ENCODE data around the gene ACTA2. TPM values are rescaled to one million over a fixed set of nuclear protein-coding genes. Genes with fewer than 3 reads are reported as not detected.

ACTA2 gene
- total RNA-seq, 4 donors from 2014 or later, result 146 to 162 (median 152) TPM

DNA sequence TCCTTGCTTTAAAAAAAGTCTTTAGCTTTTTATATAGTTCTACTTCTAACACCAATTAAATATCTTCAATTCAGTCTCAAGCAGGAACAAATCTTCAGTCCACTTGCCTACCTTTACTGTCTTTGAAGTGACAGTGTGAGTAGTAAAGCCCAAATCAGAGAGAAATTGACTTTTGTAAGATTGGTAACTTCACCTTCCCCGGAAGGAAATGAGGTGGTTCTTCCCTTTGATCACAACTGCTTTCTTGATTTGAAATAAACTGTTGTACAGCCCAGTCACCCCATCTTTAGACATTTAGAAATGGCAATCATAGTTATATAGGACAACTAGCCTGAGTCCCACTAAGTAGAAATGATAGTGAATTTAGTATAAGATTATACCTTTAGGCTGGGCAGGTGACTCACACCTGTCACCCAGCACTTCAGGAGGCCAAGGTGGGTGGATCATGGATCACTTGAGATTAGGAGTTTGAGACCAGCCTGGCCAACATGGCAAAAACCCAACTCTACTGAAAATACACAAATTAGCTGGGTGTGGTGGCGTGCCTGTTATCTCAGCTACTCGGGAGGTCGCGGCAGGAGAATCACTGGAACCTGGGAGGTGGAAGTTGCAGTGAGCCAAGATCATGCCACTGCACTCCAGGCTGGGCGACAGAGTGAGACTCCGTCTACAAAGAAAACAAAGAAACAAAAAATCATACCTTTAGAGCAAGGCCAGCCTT lies 42.7 kb upstream of the ACTA2 start:
- H3K36me3 ChIP-seq, result no peaks in the 10 kb centered on the region
- TF ChIP-seq POLR2AphosphoS5 (IDR thresholded peaks at IDR 0.05) (no peak), EP300 (IDR thresholded peaks at IDR 0.05) (no peak), POLR2A (IDR thresholded peaks at IDR 0.05) (no peak)
- TF ChIP-seq, protein P1, sequence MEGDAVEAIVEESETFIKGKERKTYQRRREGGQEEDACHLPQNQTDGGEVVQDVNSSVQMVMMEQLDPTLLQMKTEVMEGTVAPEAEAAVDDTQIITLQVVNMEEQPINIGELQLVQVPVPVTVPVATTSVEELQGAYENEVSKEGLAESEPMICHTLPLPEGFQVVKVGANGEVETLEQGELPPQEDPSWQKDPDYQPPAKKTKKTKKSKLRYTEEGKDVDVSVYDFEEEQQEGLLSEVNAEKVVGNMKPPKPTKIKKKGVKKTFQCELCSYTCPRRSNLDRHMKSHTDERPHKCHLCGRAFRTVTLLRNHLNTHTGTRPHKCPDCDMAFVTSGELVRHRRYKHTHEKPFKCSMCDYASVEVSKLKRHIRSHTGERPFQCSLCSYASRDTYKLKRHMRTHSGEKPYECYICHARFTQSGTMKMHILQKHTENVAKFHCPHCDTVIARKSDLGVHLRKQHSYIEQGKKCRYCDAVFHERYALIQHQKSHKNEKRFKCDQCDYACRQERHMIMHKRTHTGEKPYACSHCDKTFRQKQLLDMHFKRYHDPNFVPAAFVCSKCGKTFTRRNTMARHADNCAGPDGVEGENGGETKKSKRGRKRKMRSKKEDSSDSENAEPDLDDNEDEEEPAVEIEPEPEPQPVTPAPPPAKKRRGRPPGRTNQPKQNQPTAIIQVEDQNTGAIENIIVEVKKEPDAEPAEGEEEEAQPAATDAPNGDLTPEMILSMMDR (IDR thresholded peaks at IDR 0.05), result no peak
- peak overlapping the region; percentile 17 for H3K4me3 ChIP-seq
- no peaks in the 10 kb centered on the region for H3K9me3 ChIP-seq
- no peaks in the 10 kb centered on the region for H3K27me3 ChIP-seq
- 63% methylated on average over 7 of the region's 7 CpGs for WGBS
- H3K27ac ChIP-seq, result peak overlapping the region; percentile 75
- peaks cover 56% of the 10 kb centered on the region for H3K4me1 ChIP-seq
- no peak for DNase-seq (ENCODE audit: low spot score in 2 of 2)

DNA sequence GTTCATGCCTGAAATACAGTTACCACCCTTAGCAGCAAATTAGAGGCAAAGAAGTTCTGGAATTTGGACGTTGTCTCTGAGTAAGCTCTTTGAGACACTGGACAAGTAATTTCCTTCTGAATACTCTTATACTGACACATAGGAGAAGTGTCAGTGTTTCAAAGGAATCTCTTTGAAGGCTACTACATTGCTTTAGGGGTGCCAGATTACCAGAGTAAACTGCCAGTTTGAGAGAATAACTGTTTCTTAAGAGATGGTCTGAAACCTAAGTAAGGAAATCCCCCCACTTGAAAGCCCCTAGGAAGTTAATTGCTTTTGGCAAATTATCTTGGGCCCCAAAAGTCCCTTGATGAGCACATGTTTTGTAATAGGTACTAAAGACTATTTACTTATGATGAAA lies 41.4 kb upstream of the ACTA2 start:
- no peaks in the 10 kb centered on the region for H3K9me3 ChIP-seq
- no peak for TF ChIP-seq EP300 (IDR thresholded peaks at IDR 0.05)
- peak in 1 of 2 donors; percentile 29 for TF ChIP-seq POLR2A (IDR thresholded peaks at IDR 0.05)
- TF ChIP-seq, protein P1 (IDR thresholded peaks at IDR 0.05), result no peak
- H3K4me1 ChIP-seq, result peaks cover 59% of the 10 kb centered on the region
- H3K4me3 ChIP-seq, result peak overlapping the region; percentile 88
- WGBS, result 21% methylated on average over 1 of the region's 1 CpG
- no peak for DNase-seq (ENCODE audit: low spot score in 2 of 2)
- peak overlapping the region; percentile 63 for H3K27ac ChIP-seq
- no peaks in the 10 kb centered on the region for H3K36me3 ChIP-seq
- no peaks in the 10 kb centered on the region for H3K27me3 ChIP-seq

DNA sequence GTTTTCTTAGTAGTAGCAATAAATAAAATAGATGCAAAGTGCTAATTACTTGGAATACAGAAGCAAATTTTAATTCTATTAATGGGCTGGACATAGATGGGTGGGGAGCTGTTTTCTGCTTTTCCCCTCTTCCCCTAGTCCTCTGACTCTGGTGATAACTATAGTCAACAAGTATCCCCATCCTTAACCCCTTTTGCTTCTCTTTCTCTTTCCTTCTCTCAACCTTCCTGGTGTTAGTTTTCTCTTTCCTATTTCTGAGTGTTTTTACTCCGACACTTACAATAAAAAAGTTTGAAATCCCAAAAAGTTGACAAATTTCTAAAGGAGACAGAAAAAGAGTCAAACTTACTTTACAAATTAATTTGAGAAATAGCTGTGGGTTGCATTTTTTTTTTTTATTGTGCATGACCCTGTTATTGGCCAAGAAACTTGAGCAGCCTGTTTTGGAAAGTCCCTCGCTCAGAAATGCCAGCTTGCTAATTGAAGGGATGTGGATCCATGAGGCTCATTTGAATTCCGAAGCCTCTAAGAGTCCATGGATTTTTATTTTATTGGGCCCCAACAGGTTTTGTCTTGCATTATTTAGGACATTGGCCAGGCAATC lies 40.5 kb upstream of the ACTA2 start:
- H3K4me1 ChIP-seq, result peaks cover 60% of the 10 kb centered on the region
- no peak for TF ChIP-seq POLR2AphosphoS5 (IDR thresholded peaks at IDR 0.05)
- TF ChIP-seq, protein P1 (IDR thresholded peaks at IDR 0.05), result no peak
- no peak for TF ChIP-seq EP300 (IDR thresholded peaks at IDR 0.05)
- TF ChIP-seq POLR2A (IDR thresholded peaks at IDR 0.05), result no peak
- H3K36me3 ChIP-seq, result no peaks in the 10 kb centered on the region
- no peaks in the 10 kb centered on the region for H3K27me3 ChIP-seq
- peak overlapping the region; percentile 63 for H3K27ac ChIP-seq
- H3K9me3 ChIP-seq, result no peaks in the 10 kb centered on the region
- DNase-seq (ENCODE audit: low spot score in 2 of 2), result no peak
- 34% methylated on average over 3 of the region's 3 CpGs for WGBS
- H3K4me3 ChIP-seq, result peak overlapping the region; percentile 88

DNA sequence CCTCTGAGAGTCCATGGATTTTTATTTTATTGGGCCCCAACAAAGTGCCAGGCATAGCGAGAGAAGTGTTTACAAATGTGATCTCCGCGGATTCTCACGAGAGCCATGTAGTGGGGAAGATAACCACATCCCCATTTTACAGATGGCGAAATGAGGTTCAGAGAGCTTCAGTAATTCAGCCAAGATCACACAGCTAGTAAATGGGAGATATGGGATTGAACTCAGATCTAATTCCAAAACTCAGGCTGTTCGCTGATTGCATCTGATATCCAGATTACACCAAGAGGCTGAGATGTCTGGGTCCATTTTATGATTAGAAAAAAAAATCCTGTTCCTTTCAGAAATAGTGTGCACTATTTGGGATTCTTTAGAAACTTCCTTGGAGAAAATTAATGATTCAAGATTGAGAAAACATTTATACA lies 39.3 kb upstream of the ACTA2 start:
- Histone ChIP-seq H3K27me3 (no peaks in the 10 kb centered on the region), H3K4me3 (peak overlapping the region; percentile 88), H3K4me1 (peaks cover 58% of the 10 kb centered on the region), H3K27ac (peak overlapping the region; percentile 97), H3K9me3 (no peaks in the 10 kb centered on the region), H3K36me3 (no peaks in the 10 kb centered on the region)
- TF ChIP-seq POLR2A (IDR thresholded peaks at IDR 0.05), result no peak
- no peak for TF ChIP-seq POLR2AphosphoS5 (IDR thresholded peaks at IDR 0.05)
- no peak for TF ChIP-seq EP300 (IDR thresholded peaks at IDR 0.05)
- TF ChIP-seq, protein P1 (IDR thresholded peaks at IDR 0.05), result no peak
- no peak for DNase-seq (ENCODE audit: low spot score in 2 of 2)
- WGBS, result 7% methylated on average over 6 of the region's 6 CpGs

DNA sequence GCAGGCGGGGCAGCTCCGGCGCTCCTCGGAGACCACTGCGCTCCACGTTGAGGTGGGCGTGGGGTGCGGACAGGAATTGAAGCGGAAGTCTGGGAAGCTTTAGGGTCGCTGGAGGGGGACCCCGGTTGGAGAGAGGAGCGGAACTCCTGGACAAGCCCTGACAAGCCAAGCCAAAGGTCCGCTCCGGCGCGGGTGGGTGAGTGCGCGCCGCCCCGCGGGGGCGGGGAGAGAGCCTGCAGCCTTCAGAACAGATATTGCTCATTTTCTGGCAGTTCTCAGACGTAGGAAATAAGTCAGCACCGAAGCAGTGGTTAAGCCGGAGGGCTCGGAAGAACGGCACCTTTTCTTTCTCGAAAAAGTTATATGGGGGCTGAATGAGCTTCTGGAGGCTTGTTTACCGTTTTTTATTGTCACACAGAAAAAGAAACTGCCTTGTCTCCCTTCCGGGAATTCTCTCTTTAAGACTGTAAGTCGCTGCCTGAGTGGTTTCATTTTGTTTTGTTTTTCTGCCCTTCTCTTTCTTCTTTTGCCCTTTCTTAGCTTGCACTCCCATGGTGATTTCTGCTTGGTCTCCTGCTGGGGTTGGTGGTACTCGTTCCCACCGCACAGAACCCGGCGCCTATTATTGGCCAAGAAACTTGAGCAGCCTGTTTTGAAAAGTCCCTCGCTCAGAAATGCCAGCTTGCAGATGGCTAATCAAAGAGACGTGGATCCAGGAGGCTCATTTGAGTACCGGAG lies 38.8 kb upstream of the ACTA2 start:
- TF ChIP-seq POLR2AphosphoS5 (IDR thresholded peaks at IDR 0.05) (peak in 2 of 3 donors; percentile 15 to 45), EP300 (IDR thresholded peaks at IDR 0.05) (no peak), POLR2A (IDR thresholded peaks at IDR 0.05) (peak in 1 of 2 donors; percentile 48)
- TF ChIP-seq, protein P1 (IDR thresholded peaks at IDR 0.05), result no peak
- peak overlapping the region; percentile 88 for H3K4me3 ChIP-seq
- H3K27ac ChIP-seq, result peak overlapping the region; percentile 97
- H3K9me3 ChIP-seq, result no peaks in the 10 kb centered on the region
- H3K4me1 ChIP-seq, result peaks cover 52% of the 10 kb centered on the region
- peak; percentile 81 to 87 for DNase-seq (ENCODE audit: low spot score in 2 of 2)
- H3K27me3 ChIP-seq, result no peaks in the 10 kb centered on the region
- under 1% methylated on average over 18 of the region's 38 CpGs for WGBS
- H3K36me3 ChIP-seq, result no peaks in the 10 kb centered on the region
